Activated naive CD8-positive, alpha-beta T cell (primary cell): Measurements from ENCODE around the gene MIPEP.

ENCODE experiments used
- H3K27ac Mint-ChIP-seq: one replicate; pipeline ENCODE4 v1.8.0; 2021; ENCODE audit warnings: mixed read lengths
- H3K27me3 Mint-ChIP-seq: one replicate; pipeline ENCODE4 v1.8.0; 2021; ENCODE audit warnings: mixed read lengths
- H3K36me3 Mint-ChIP-seq: one replicate; pipeline ENCODE4 v1.8.0; 2021; ENCODE audit warnings: mixed read lengths
- H3K4me1 Mint-ChIP-seq: one replicate; pipeline ENCODE4 v1.8.0; 2021; ENCODE audit warnings: low read depth, mixed read lengths
- H3K4me3 Mint-ChIP-seq: one replicate; pipeline ENCODE4 v1.8.0; 2021; ENCODE audit warnings: mild to moderate bottlenecking, mixed read lengths
- H3K9me3 Mint-ChIP-seq: one replicate; pipeline ENCODE4 v1.8.0; 2021; ENCODE audit warnings: low read depth, mixed read lengths

MIPEP gene

GRCh38 chr13:23849670-23850069, 39.5 kb downstream of the MIPEP start:
- Mint-ChIP-seq H3K36me3 (peaks cover 20% of the 10 kb centered on the region), H3K9me3 (no peaks in the 10 kb centered on the region), H3K4me1 (peaks cover 6% of the 10 kb centered on the region), H3K27ac (no peak overlapping the region), H3K27me3 (no peaks in the 10 kb centered on the region), H3K4me3 (no peak overlapping the region)

- peaks cover 23% of the 10 kb centered on the region for H3K36me3 Mint-ChIP-seq
- H3K4me3 Mint-ChIP-seq, result no peak overlapping the region
- peaks cover 13% of the 10 kb centered on the region for H3K4me1 Mint-ChIP-seq
Observed at GRCh38 chr13:23848646-23849141, 40.5 kb downstream of the MIPEP start.

GRCh38 chr13:23848019-23848418, 41.2 kb downstream of the MIPEP start:
- Mint-ChIP-seq H3K36me3 (peaks cover 25% of the 10 kb centered on the region), H3K27ac (no peak overlapping the region), H3K27me3 (no peaks in the 10 kb centered on the region), H3K9me3 (no peaks in the 10 kb centered on the region), H3K4me1 (peaks cover 16% of the 10 kb centered on the region), H3K4me3 (no peak overlapping the region)

More at GRCh38 chr13:23848646-23849141, 40.5 kb downstream of the MIPEP start:
- Mint-ChIP-seq H3K27ac (no peak overlapping the region), H3K9me3 (no peaks in the 10 kb centered on the region), H3K27me3 (no peaks in the 10 kb centered on the region)

DNA sequence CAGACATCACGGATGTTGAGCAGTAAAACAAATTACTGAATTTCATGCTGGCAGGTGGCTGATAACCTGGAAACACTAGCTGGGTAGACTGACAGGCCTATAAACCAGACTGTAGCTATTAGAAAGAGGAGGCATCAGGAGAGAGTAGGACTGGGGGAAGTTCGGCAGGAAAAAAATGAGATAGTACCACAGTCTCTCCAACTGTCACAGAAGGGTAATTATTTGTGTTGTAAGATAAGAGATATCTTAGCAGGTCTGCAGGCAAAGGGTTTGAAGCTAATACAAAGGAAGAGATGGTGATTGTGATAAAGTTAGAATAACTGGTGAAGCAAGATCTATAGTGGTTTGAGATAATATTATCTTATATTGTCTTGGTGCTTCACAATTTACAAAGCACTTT, 41.7 kb downstream of the MIPEP start:
- Mint-ChIP-seq H3K4me1 (peaks cover 16% of the 10 kb centered on the region), H3K9me3 (no peaks in the 10 kb centered on the region), H3K27ac (no peak overlapping the region), H3K36me3 (peaks cover 26% of the 10 kb centered on the region), H3K4me3 (no peak overlapping the region), H3K27me3 (no peaks in the 10 kb centered on the region)

- H3K36me3 Mint-ChIP-seq, result peaks cover 25% of the 10 kb centered on the region
- H3K4me1 Mint-ChIP-seq, result peaks cover 16% of the 10 kb centered on the region
- no peaks in the 10 kb centered on the region for H3K9me3 Mint-ChIP-seq
- H3K27ac Mint-ChIP-seq, result no peak overlapping the region
- no peaks in the 10 kb centered on the region for H3K27me3 Mint-ChIP-seq
- no peak overlapping the region for H3K4me3 Mint-ChIP-seq
Observed at GRCh38 chr13:23845105-23845725, 44.0 kb downstream of the MIPEP start.

DNA sequence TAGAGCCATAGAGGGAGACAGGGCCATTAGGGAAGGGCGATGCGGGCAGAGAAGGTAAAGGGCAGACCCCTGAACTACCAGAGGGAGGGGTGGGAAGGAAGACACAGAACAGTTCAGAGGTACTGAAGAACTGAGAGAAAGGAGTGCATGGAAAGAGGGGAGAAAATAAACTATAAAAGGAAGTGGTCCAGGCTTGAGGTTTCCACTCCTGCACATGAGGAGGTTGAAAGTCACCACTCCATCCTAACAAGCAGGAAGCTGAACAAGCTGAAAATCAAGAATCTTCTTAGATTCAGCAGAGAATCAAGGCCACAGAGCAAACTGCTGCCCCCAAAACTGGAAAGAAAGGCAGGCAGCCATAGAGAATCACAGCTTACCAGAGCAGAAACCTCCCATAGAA, 45.1 kb downstream of the MIPEP start:
- Mint-ChIP-seq H3K4me3 (no peak overlapping the region), H3K4me1 (peaks cover 16% of the 10 kb centered on the region), H3K36me3 (peaks cover 25% of the 10 kb centered on the region), H3K9me3 (no peaks in the 10 kb centered on the region), H3K27ac (no peak overlapping the region), H3K27me3 (no peaks in the 10 kb centered on the region)

- H3K9me3 Mint-ChIP-seq, result no peaks in the 10 kb centered on the region
- no peak overlapping the region for H3K4me3 Mint-ChIP-seq
- no peaks in the 10 kb centered on the region for H3K27me3 Mint-ChIP-seq
- peaks cover 24% of the 10 kb centered on the region for H3K36me3 Mint-ChIP-seq
- H3K4me1 Mint-ChIP-seq, result peaks cover 14% of the 10 kb centered on the region
- no peak overlapping the region for H3K27ac Mint-ChIP-seq
Observed at GRCh38 chr13:23843436-23843835, 45.8 kb downstream of the MIPEP start.

- H3K9me3 Mint-ChIP-seq, result no peaks in the 10 kb centered on the region
- H3K4me3 Mint-ChIP-seq, result no peak overlapping the region
- no peak overlapping the region for H3K27ac Mint-ChIP-seq
- H3K4me1 Mint-ChIP-seq, result peaks cover 12% of the 10 kb centered on the region
- H3K27me3 Mint-ChIP-seq, result no peaks in the 10 kb centered on the region
- H3K36me3 Mint-ChIP-seq, result peaks cover 18% of the 10 kb centered on the region
Observed at GRCh38 chr13:23842406-23842805, 46.8 kb downstream of the MIPEP start.

GRCh38 chr13:23833733-23834611, 55.2 kb downstream of the MIPEP start:
- Mint-ChIP-seq H3K36me3 (peaks cover 16% of the 10 kb centered on the region), H3K9me3 (no peaks in the 10 kb centered on the region), H3K4me1 (no peaks in the 10 kb centered on the region), H3K4me3 (no peak overlapping the region), H3K27ac (no peak overlapping the region), H3K27me3 (no peaks in the 10 kb centered on the region)

DNA sequence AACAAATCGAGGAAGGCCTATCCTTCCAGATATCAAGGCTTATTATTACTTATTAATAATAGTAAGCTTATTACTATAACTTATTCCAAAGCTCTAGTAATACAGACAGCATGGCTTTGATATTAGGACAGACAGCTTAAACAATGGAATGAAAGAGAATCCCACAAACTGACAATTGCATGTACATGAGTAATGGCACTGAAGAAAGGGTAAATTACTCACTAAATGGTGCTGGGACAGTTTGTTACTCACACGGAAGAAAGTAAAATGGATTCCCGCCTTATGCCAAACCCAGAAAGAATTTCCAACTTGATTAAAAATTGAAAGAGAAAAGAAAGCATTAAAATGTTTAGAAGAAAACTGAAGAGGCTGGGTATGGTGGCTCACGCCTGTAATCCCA, 60.3 kb downstream of the MIPEP start:
- Mint-ChIP-seq H3K4me1 (no peaks in the 10 kb centered on the region), H3K27me3 (no peaks in the 10 kb centered on the region), H3K36me3 (peaks cover 26% of the 10 kb centered on the region), H3K4me3 (no peak overlapping the region), H3K9me3 (no peaks in the 10 kb centered on the region), H3K27ac (no peak overlapping the region)

DNA sequence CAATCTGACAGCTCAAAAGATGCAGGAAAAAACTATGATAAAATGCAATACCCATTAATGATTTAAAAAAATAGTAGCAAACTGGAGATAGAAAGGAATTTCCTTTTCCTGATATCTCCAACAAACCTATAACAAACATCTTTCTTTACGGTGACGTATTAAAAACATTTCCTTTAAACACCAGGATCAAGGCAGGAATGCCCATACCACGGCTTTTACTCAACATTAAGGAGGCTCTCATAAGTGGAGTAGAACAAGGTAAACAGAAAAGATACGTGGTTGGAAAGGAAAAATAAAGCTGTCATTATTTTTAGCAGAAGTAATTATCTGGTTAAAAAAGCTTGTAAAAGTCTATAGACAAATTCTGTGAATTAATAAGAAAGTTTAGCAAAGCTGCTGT, 61.1 kb downstream of the MIPEP start:
- H3K27me3 Mint-ChIP-seq, result no peaks in the 10 kb centered on the region
- no peaks in the 10 kb centered on the region for H3K4me1 Mint-ChIP-seq
- H3K36me3 Mint-ChIP-seq, result peaks cover 31% of the 10 kb centered on the region
- H3K27ac Mint-ChIP-seq, result no peak overlapping the region
- no peak overlapping the region for H3K4me3 Mint-ChIP-seq
- no peaks in the 10 kb centered on the region for H3K9me3 Mint-ChIP-seq

DNA sequence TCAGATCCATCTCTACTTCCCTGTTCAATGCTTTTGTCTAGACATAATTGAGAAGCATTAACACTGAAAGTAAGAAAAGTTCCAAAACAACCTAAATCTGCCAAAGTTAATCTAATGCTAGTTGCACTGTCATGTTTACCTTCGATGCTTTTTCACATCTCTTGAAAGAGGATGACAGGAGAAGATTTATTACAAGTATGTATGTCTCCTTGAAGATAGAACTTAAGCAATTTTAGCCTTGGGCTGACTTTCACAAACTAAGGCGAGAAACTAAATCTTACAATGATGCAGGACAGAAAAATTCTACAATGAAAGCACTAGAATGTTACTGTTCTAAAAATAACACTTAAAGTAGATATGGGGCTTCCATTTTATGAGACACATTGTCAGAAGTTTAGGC, 64.0 kb downstream of the MIPEP start:
- Mint-ChIP-seq H3K4me1 (no peaks in the 10 kb centered on the region), H3K27ac (no peak overlapping the region), H3K27me3 (no peaks in the 10 kb centered on the region), H3K4me3 (no peak overlapping the region), H3K9me3 (no peaks in the 10 kb centered on the region), H3K36me3 (peaks cover 32% of the 10 kb centered on the region)

- H3K9me3 Mint-ChIP-seq, result no peaks in the 10 kb centered on the region
- no peaks in the 10 kb centered on the region for H3K27me3 Mint-ChIP-seq
- H3K4me1 Mint-ChIP-seq, result no peaks in the 10 kb centered on the region
- H3K4me3 Mint-ChIP-seq, result no peak overlapping the region
- peaks cover 34% of the 10 kb centered on the region for H3K36me3 Mint-ChIP-seq
- H3K27ac Mint-ChIP-seq, result no peak overlapping the region
Observed at GRCh38 chr13:23824371-23824770, 64.8 kb downstream of the MIPEP start.

GRCh38 chr13:23822252-23822824, 66.9 kb downstream of the MIPEP start:
- peaks cover 30% of the 10 kb centered on the region for H3K36me3 Mint-ChIP-seq
- H3K27ac Mint-ChIP-seq, result no peak overlapping the region
- no peaks in the 10 kb centered on the region for H3K27me3 Mint-ChIP-seq
- no peaks in the 10 kb centered on the region for H3K4me1 Mint-ChIP-seq
- H3K4me3 Mint-ChIP-seq, result no peak overlapping the region
- H3K9me3 Mint-ChIP-seq, result no peaks in the 10 kb centered on the region

DNA sequence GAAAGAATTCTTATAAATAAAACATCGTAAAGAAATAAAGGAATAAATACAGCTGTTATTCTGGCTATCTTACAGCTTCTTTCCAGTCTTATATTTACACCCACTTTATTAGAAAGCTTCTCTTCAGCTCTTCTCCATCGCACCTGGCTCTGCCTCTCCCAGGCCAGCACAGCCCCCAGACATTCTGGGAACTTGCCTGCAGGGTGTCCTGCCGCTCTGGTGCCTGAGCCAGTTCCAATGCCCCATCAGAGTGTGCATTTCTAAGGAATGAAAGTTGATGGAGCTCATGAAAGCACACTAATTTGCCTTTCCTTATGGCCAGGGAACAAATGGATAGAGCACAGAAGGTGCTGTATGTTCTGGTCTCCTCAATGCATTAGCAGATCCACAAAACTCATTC, 68.7 kb downstream of the MIPEP start:
- Mint-ChIP-seq H3K4me3 (no peak overlapping the region), H3K4me1 (no peaks in the 10 kb centered on the region), H3K27ac (no peak overlapping the region), H3K9me3 (no peaks in the 10 kb centered on the region), H3K36me3 (peaks cover 25% of the 10 kb centered on the region), H3K27me3 (no peaks in the 10 kb centered on the region)
